Pancreas (tissue), 10 donors: Measurements from ENCODE around the gene INSL3. TPM values are rescaled to one million over a fixed set of nuclear protein-coding genes. Genes with fewer than 3 reads are reported as not detected.

Source experiments
- ATAC-seq, 4 donors: fragments of 200-7000 bp; cut with Tn5 transposase; one replicate each; pipeline versions ENCODE4 v1.8.0 to v1.9.1; 2020; ENCODE audit warnings: mild to moderate bottlenecking in 4 of 4, moderate library complexity in 4 of 4
- DNase-seq, 6 donors: peaks; one replicate each; pipeline ENCODE4 v3.0.0-alpha.2; 2020
- FAIRE-seq: peaks from 2 replicates; lab custom pipeline; 2012; peaks lifted over from hg19 to GRCh38; lab: Jason Lieb, UNC
- H3K27ac ChIP-seq, 4 donors: fragments of 200-600 bp; sonication (generic); 1 replicate in 3 of 4; 2 replicates in 1 of 4; pipeline versions ENCODE4 v1.5.0 to v1.8.0; 2020
- H3K27me3 ChIP-seq, 4 donors: fragments of 200-600 bp; one replicate each; pipeline ENCODE4 v1.8.0; 2021
- H3K36me3 ChIP-seq, 3 donors: fragments of 200-600 bp; sonication (generic) in 1 of 3; one replicate each; pipeline versions ENCODE4 v1.5.0 to v1.8.0; 2020 to 2021
- H3K4me1 ChIP-seq, 3 donors: fragments of 200-600 bp; one replicate each; pipeline ENCODE4 v1.8.0; 2021
- H3K4me3 ChIP-seq, 4 donors: fragments of 200-600 bp; sonication (generic) in 2 of 4; one replicate each; pipeline versions ENCODE4 v1.5.0 to v1.8.0; 2020 to 2021
- H3K9me3 ChIP-seq, 4 donors: fragments of 200-600 bp; one replicate each; pipeline ENCODE4 v1.8.0; 2021
- CTCF ChIP-seq, 4 donors: fragments of 200-600 bp; sonication (generic) in 3 of 4; IDR thresholded peaks; one replicate each; pipeline versions ENCODE4 v1.5.0 to v1.8.0; 2021; ENCODE audit warnings: antibody characterized with exemption in 4 of 4
- WGBS, 2 donors: extraction: QIAGEN DNeasy Blood & Tissue Kit; methylation state at CpG; one replicate each; pipeline ENCODE4 v1.1.7; 2013; 5-methylcytosine and 5-hydroxymethylcytosine counted together
- intact Hi-C, 3 donors: fragments of 100-400 bp; cut with DNase I; formaldehyde crosslinking; loops; one replicate each; pipeline versions ENCODE4 v1.11.1 to v1.14.2; 2022
- polyA plus RNA-seq, 2 donors: library from polyadenylated mRNA; stranded (reverse); fragments of 200-250 nt; gene quantifications; one replicate each; pipeline ENCODE4 v1.2.3, GENCODE V29; 2013
- total RNA-seq, 6 donors: library from RNA; stranded (reverse); fragmentation: NEBNext Ultra II Directional in 4 of 6; extraction: Animal tissue kit (Norgen Biotek cat#: 25700) in 4 of 6; gene quantifications; one replicate each; pipeline versions ENCODE4 v1.2.1 to v1.2.4, GENCODE V29; 2021 to 2023
- donor health status: healthy with polysubstance abuse.
- donor health status: DM: no; HTN: no; CAD: no; lungs with moderate emphysema.
- donor health status: DM: no; HTN: no; CAD: no.
- donor health status: control.
- donor health status: control.
- donor health status: Bipolar disorder and iron deficiency.
- donor health status: DM: yes; HTN: yes; CAD: no.
- donor health status: DM: no; HTN: no; CAD: no.
- donor health status: DM: no; HTN: no; CAD: no.
- donor health status: DM: yes; HTN: yes; CAD: no.

The INSL3 gene
- total and polyA plus RNA-seq, 8 donors: not detected

- 56 to 70% methylated on average over 27 of the region's 27 CpGs for whole genome bisulfite sequencing, 2 donors
- TF ChIP-seq CTCF (IDR thresholded peaks at IDR 0.05): no peak
- Histone ChIP-seq H3K4me3 (no peak overlapping the region), H3K4me1 (no peaks in the 10 kb centered on the region), H3K9me3 (no peaks in the 10 kb centered on the region), H3K36me3 (no peaks in the 10 kb centered on the region), H3K27me3 (peaks cover 0 to 5% (median 0%) of the 10 kb centered on the region in 4 donors), H3K27ac (no peak overlapping the region)
- intact Hi-C loops: no loop called here
- FAIRE-seq (no peak), DNase-seq (no peak), ATAC-seq (peak in 1 of 4 donors; percentile 36)
Measured at GRCh38 chr19:17775991-17776803, 45.1 kb downstream of the INSL3 start.

- TF ChIP-seq CTCF (IDR thresholded peaks at IDR 0.05): peak in 1 of 4 donors; percentile 18
Measured at GRCh38 chr19:17775245-17775927, 45.9 kb downstream of the INSL3 start.

GRCh38 chr19:17772172-17772571 is 49.1 kb downstream of the INSL3 start:
- intact Hi-C loops: loop anchor here in 1 of 3 donors (5.0 kb wide), 1 partner anchor 75 kb away; no protein-coding TSS in a partner anchor
- no peak for FAIRE-seq
- Histone ChIP-seq H3K27ac (no peak overlapping the region), H3K4me3 (no peak overlapping the region), H3K9me3 (no peaks in the 10 kb centered on the region), H3K36me3 (no peaks in the 10 kb centered on the region), H3K4me1 (no peaks in the 10 kb centered on the region), H3K27me3 (no peaks in the 10 kb centered on the region)
- no peak for ATAC-seq
- no peak for TF ChIP-seq CTCF (IDR thresholded peaks at IDR 0.05)
- no peak for DNase-seq
- 89 to 91% methylated on average over 4 of the region's 4 CpGs for WGBS, 2 donors

More at GRCh38 chr19:17775245-17775927, 45.9 kb downstream of the INSL3 start:
- no peaks in the 10 kb centered on the region for H3K4me1 ChIP-seq
- peaks cover 0 to 5% (median 0%) of the 10 kb centered on the region in 4 donors for H3K27me3 ChIP-seq
- no peak overlapping the region for H3K4me3 ChIP-seq
- DNase-seq (no peak), FAIRE-seq (no peak), ATAC-seq (peak in 1 of 4 donors; percentile 31)
- intact Hi-C loops: no loop called here
- no peaks in the 10 kb centered on the region for H3K9me3 ChIP-seq
- H3K27ac ChIP-seq: no peak overlapping the region
- no peaks in the 10 kb centered on the region for H3K36me3 ChIP-seq
- 52 to 57% methylated on average over 16 of the region's 16 CpGs for WGBS, 2 donors

- Histone ChIP-seq H3K36me3 (no peaks in the 10 kb centered on the region), H3K4me1 (peaks cover 0 to 3% (median 0%) of the 10 kb centered on the region in 3 donors), H3K27me3 (no peaks in the 10 kb centered on the region), H3K4me3 (no peak overlapping the region), H3K27ac (no peak overlapping the region), H3K9me3 (no peaks in the 10 kb centered on the region)
- WGBS, 2 donors: 65 to 67% methylated on average over 13 of the region's 13 CpGs
- DNase-seq: no peak
- FAIRE-seq: no peak
- TF ChIP-seq CTCF (IDR thresholded peaks at IDR 0.05): no peak
- intact Hi-C loops: loop anchor here in 1 of 3 donors (5.0 kb wide), 1 partner anchor 73 kb away; no protein-coding TSS in a partner anchor
- ATAC-seq: no peak
Measured at GRCh38 chr19:17770613-17771012, 50.7 kb downstream of the INSL3 start.
